IPS-11a (cell line): Measurements from ENCODE around the gene DAB2IP.

Experiments used
- H3K4me3 ChIP-seq: one replicate; pipeline ENCODE4 v1.5.1; 2013; ENCODE audit warnings: low read depth, low read length, control low read depth

Gene DAB2IP

GRCh38 chr9:121827251-121827967 lies 176.0 kb downstream of the DAB2IP start:
- no peak overlapping the region for H3K4me3 ChIP-seq

- no peak overlapping the region for H3K4me3 ChIP-seq
Observed at GRCh38 chr9:121830441-121831140, 179.2 kb downstream of the DAB2IP start.

- no peak overlapping the region for H3K4me3 ChIP-seq
Observed at GRCh38 chr9:121831869-121832268, 180.4 kb downstream of the DAB2IP start.

GRCh38 chr9:121833061-121833460 lies 181.6 kb downstream of the DAB2IP start:
- no peak overlapping the region for H3K4me3 ChIP-seq
